ENCODE results near the gene TFPI. TPM values are rescaled to one million over a fixed set of nuclear protein-coding genes. Genes with fewer than 3 reads are reported as not detected.

TFPI gene
- total RNA-seq, 1 experiment from 2014 or later, result 16.0 TPM

DNA sequence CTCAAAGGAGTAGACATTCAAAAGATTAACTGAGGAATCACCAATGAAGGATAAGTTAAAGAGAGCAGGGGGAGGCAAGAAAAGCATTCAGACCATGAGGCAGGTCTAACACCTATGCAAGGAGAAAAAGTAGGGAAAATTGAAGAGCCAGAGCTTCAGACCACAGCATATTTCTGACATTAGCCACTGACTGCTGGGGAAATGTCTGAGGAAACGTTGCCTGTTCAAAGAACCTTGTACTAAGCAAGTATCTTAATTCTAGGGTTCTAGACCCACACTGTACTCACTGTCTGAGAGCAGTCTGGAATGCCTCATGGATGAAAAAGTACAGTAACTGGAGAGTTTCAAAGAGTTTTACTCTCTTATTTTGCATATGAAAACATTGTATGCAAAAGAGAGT lies 39.5 kb upstream of the TFPI start:
- no peaks in the 10 kb centered on the region for H4K20me1 ChIP-seq (ENCODE audit: low read length)
- ChIA-PET POLR2A (ENCODE audit: unreplicated experiment) (no interaction called here), CTCF (no interaction called here)
- no peaks in the 10 kb centered on the region for H3K27me3 ChIP-seq (ENCODE audit: low read length)
- H3K9me2 ChIP-seq (replicated peaks; ENCODE audit: low read length), result no peaks in the 10 kb centered on the region
- BruUV-seq (replicated peaks), result no TSS peak
- no peak overlapping the region for H2AFZ ChIP-seq (ENCODE audit: low read length)
- no peaks in the 10 kb centered on the region for H3F3A ChIP-seq (ENCODE audit: low read length, unreplicated experiment)
- H3K9me3 ChIP-seq (ENCODE audit: low read length), result no peaks in the 10 kb centered on the region
- H3K4me1 ChIP-seq (ENCODE audit: insufficient read depth, low read length), result no peaks in the 10 kb centered on the region
- intact Hi-C loops (cut with micrococcal nuclease), result loop anchor here (1.0 kb wide), 1 partner anchor 250 kb away; no protein-coding TSS in a partner anchor
- H3K9ac ChIP-seq (ENCODE audit: low read length), result no peak overlapping the region
- TF ChIP-seq, protein P1, sequence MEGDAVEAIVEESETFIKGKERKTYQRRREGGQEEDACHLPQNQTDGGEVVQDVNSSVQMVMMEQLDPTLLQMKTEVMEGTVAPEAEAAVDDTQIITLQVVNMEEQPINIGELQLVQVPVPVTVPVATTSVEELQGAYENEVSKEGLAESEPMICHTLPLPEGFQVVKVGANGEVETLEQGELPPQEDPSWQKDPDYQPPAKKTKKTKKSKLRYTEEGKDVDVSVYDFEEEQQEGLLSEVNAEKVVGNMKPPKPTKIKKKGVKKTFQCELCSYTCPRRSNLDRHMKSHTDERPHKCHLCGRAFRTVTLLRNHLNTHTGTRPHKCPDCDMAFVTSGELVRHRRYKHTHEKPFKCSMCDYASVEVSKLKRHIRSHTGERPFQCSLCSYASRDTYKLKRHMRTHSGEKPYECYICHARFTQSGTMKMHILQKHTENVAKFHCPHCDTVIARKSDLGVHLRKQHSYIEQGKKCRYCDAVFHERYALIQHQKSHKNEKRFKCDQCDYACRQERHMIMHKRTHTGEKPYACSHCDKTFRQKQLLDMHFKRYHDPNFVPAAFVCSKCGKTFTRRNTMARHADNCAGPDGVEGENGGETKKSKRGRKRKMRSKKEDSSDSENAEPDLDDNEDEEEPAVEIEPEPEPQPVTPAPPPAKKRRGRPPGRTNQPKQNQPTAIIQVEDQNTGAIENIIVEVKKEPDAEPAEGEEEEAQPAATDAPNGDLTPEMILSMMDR (conservative IDR thresholded peaks at IDR 0.05; ENCODE audit: low read depth, low read length), result no peak
- TF ChIP-seq EZH2 (IDR thresholded peaks at IDR 0.05; ENCODE audit: low read length, unreplicated experiment) (no peak), EZH2phosphoT487 (IDR thresholded peaks at IDR 0.05; ENCODE audit: borderline replicate concordance, low read length) (no peak)
- H3K4me3 ChIP-seq (ENCODE audit: low read length), result no peak overlapping the region
- no peak for DNase-seq
- no peaks in the 10 kb centered on the region for H3K79me2 ChIP-seq (ENCODE audit: low read length)
- no peaks in the 10 kb centered on the region for H3K36me3 ChIP-seq (ENCODE audit: low read depth, low read length)
- H3K27ac ChIP-seq (ENCODE audit: low read length), result no peak overlapping the region
- no peak for ATAC-seq
- H3K4me2 ChIP-seq (ENCODE audit: low read length), result no peak overlapping the region

DNA sequence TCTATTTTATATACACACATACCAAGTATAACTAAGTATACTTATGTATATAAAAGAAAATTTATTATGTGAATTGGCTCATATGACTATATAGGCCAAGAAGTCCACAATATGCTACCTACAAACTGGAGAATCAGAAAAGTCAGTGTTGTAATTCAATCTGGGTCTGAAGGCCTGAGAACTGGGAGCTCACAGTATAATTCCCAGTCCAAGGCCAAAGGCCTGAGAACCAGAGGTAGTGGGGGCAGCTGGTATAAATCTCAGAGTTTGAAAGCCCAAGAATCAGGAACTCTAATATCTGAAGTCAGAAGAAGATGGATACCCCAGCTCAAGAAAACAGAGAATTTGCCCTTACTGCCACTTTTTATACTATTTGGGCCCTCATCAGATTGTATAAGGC lies 38.9 kb upstream of the TFPI start:
- Histone ChIP-seq H3K27ac (ENCODE audit: low read length) (no peak overlapping the region), H3K4me1 (ENCODE audit: insufficient read depth, low read length) (no peaks in the 10 kb centered on the region), H3K79me2 (ENCODE audit: low read length) (no peaks in the 10 kb centered on the region), H2AFZ (ENCODE audit: low read length) (no peak overlapping the region), H3K9me3 (ENCODE audit: low read length) (no peaks in the 10 kb centered on the region), H3K36me3 (ENCODE audit: low read depth, low read length) (no peaks in the 10 kb centered on the region), H3K27me3 (ENCODE audit: low read length) (no peaks in the 10 kb centered on the region), H3K4me2 (ENCODE audit: low read length) (no peak overlapping the region), H3K9me2 (replicated peaks; ENCODE audit: low read length) (no peaks in the 10 kb centered on the region), H3K4me3 (ENCODE audit: low read length) (no peak overlapping the region), H3F3A (ENCODE audit: low read length, unreplicated experiment) (no peaks in the 10 kb centered on the region), H3K9ac (ENCODE audit: low read length) (no peak overlapping the region), H4K20me1 (ENCODE audit: low read length) (no peaks in the 10 kb centered on the region)
- intact Hi-C loops (cut with micrococcal nuclease), result no loop called here
- ATAC-seq, result no peak
- no TSS peak for BruUV-seq (replicated peaks)
- TF ChIP-seq EZH2phosphoT487 (IDR thresholded peaks at IDR 0.05; ENCODE audit: borderline replicate concordance, low read length) (no peak), EZH2 (IDR thresholded peaks at IDR 0.05; ENCODE audit: low read length, unreplicated experiment) (no peak)
- TF ChIP-seq, protein P1 (conservative IDR thresholded peaks at IDR 0.05; ENCODE audit: low read depth, low read length), result no peak
- ChIA-PET POLR2A (ENCODE audit: unreplicated experiment) (no interaction called here), CTCF (no interaction called here)
- DNase-seq, result no peak

DNA sequence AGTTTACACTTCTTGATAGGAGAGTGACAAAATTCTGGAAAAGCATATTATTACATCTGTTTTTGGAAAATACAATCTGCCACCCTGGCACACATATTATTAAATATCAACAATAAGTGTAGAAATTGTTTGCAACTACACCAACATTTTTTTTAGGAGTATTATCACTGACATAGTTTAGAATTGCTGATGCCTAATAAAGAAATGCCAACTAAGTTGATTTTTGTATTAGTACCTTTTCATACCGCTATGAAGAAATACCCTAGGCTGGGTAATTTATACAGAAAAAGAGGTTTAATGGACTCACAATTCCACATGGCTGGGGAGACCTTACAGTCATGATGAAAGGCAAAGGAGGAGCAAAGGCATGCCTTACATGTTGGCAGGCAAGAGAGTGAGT lies 35.9 kb upstream of the TFPI start:
- Histone ChIP-seq H3K4me1 (ENCODE audit: insufficient read depth, low read length) (peaks cover 11% of the 10 kb centered on the region), H3K4me3 (ENCODE audit: low read length) (no peak overlapping the region), H3F3A (ENCODE audit: low read length, unreplicated experiment) (peaks cover 5% of the 10 kb centered on the region), H3K9ac (ENCODE audit: low read length) (no peak overlapping the region), H3K27me3 (ENCODE audit: low read length) (no peaks in the 10 kb centered on the region), H4K20me1 (ENCODE audit: low read length) (no peaks in the 10 kb centered on the region), H3K79me2 (ENCODE audit: low read length) (no peaks in the 10 kb centered on the region), H3K9me3 (ENCODE audit: low read length) (no peaks in the 10 kb centered on the region), H2AFZ (ENCODE audit: low read length) (no peak overlapping the region), H3K27ac (ENCODE audit: low read length) (no peak overlapping the region), H3K36me3 (ENCODE audit: low read depth, low read length) (no peaks in the 10 kb centered on the region), H3K4me2 (ENCODE audit: low read length) (no peak overlapping the region), H3K9me2 (replicated peaks; ENCODE audit: low read length) (no peaks in the 10 kb centered on the region)
- ATAC-seq, result no peak
- no TSS peak for BruUV-seq (replicated peaks)
- ChIA-PET POLR2A (ENCODE audit: unreplicated experiment) (interaction anchor here (0.6 kb wide), 1 partner anchor 74 kb away, joined by 3 read pairs; no protein-coding TSS in a partner anchor), CTCF (no interaction called here)
- no peak for DNase-seq
- intact Hi-C loops (cut with micrococcal nuclease), result no loop called here
- no peak for TF ChIP-seq EZH2phosphoT487 (IDR thresholded peaks at IDR 0.05; ENCODE audit: borderline replicate concordance, low read length)
- no peak for TF ChIP-seq EZH2 (IDR thresholded peaks at IDR 0.05; ENCODE audit: low read length, unreplicated experiment)

Data from PC-3 (cell line).